ES-I3 (cell line): ENCODE results near the gene CACNA1S.

Experiments used
- H3K36me3 ChIP-seq: 2 replicates; pipeline ENCODE4 v1.6.1; 2013; ENCODE audit warnings: mild to moderate bottlenecking, low read length, control low read depth, moderate library complexity; ENCODE audit not compliant: insufficient read depth
- H3K4me1 ChIP-seq: 2 replicates; pipeline ENCODE4 v1.6.1; 2013; ENCODE audit warnings: mild to moderate bottlenecking, control low read depth, low read length; ENCODE audit not compliant: insufficient read depth
- H3K9ac ChIP-seq: 2 replicates; pipeline ENCODE4 v1.6.1; 2013; ENCODE audit warnings: low read depth, mild to moderate bottlenecking, low read length, moderate library complexity
- H3K9me3 ChIP-seq: 2 replicates; pipeline ENCODE4 v1.6.1; 2013; ENCODE audit warnings: mild to moderate bottlenecking, low read length, moderate library complexity; ENCODE audit not compliant: control insufficient read depth, insufficient read depth

Gene CACNA1S

GRCh38 chr1:201021630-201022492 is 90.4 kb downstream of the CACNA1S start:
- Histone ChIP-seq H3K4me1 (peaks cover 30% of the 10 kb centered on the region), H3K9me3 (no peaks in the 10 kb centered on the region), H3K9ac (peak overlapping the region; percentile 64; the same call in 1 of the 2 replicates), H3K36me3 (no peaks in the 10 kb centered on the region)

GRCh38 chr1:201020721-201021629 is 91.3 kb downstream of the CACNA1S start:
- H3K36me3 ChIP-seq: no peaks in the 10 kb centered on the region
- H3K4me1 ChIP-seq: peaks cover 30% of the 10 kb centered on the region
- no peak overlapping the region for H3K9ac ChIP-seq
- no peaks in the 10 kb centered on the region for H3K9me3 ChIP-seq

GRCh38 chr1:201020040-201020591 is 92.1 kb downstream of the CACNA1S start:
- H3K9ac ChIP-seq: no peak overlapping the region
- no peaks in the 10 kb centered on the region for H3K9me3 ChIP-seq
- peaks cover 25% of the 10 kb centered on the region for H3K4me1 ChIP-seq
- no peaks in the 10 kb centered on the region for H3K36me3 ChIP-seq

GRCh38 chr1:201019321-201019977 is 92.8 kb downstream of the CACNA1S start:
- H3K9ac ChIP-seq: no peak overlapping the region
- H3K4me1 ChIP-seq: peaks cover 27% of the 10 kb centered on the region
- H3K36me3 ChIP-seq: no peaks in the 10 kb centered on the region
- no peaks in the 10 kb centered on the region for H3K9me3 ChIP-seq

- Histone ChIP-seq H3K9me3 (no peaks in the 10 kb centered on the region), H3K9ac (no peak overlapping the region), H3K4me1 (peaks cover 31% of the 10 kb centered on the region), H3K36me3 (no peaks in the 10 kb centered on the region)
Observed at GRCh38 chr1:201017828-201018163, 94.4 kb downstream of the CACNA1S start.

GRCh38 chr1:201016943-201017827 is 95.0 kb downstream of the CACNA1S start:
- H3K36me3 ChIP-seq: no peaks in the 10 kb centered on the region
- H3K9ac ChIP-seq: no peak overlapping the region
- no peaks in the 10 kb centered on the region for H3K9me3 ChIP-seq
- peaks cover 31% of the 10 kb centered on the region for H3K4me1 ChIP-seq

- peaks cover 27% of the 10 kb centered on the region for H3K4me1 ChIP-seq
- H3K9ac ChIP-seq: no peak overlapping the region
- no peaks in the 10 kb centered on the region for H3K36me3 ChIP-seq
- H3K9me3 ChIP-seq: no peaks in the 10 kb centered on the region
Observed at GRCh38 chr1:201016211-201016651, 96.0 kb downstream of the CACNA1S start.

GRCh38 chr1:201015551-201016091 is 96.6 kb downstream of the CACNA1S start:
- H3K4me1 ChIP-seq: peaks cover 23% of the 10 kb centered on the region

GRCh38 chr1:201014816-201015200 is 97.4 kb downstream of the CACNA1S start:
- H3K9ac ChIP-seq: no peak overlapping the region

More at GRCh38 chr1:201015551-201016091, 96.6 kb downstream of the CACNA1S start:
- Histone ChIP-seq H3K36me3 (no peaks in the 10 kb centered on the region), H3K9ac (no peak overlapping the region), H3K9me3 (no peaks in the 10 kb centered on the region)

GRCh38 chr1:201013991-201014815 is 98.0 kb downstream of the CACNA1S start:
- Histone ChIP-seq H3K4me1 (peaks cover 14% of the 10 kb centered on the region), H3K9me3 (no peaks in the 10 kb centered on the region), H3K9ac (peak overlapping the region; percentile 42), H3K36me3 (no peaks in the 10 kb centered on the region)

More at GRCh38 chr1:201014816-201015200, 97.4 kb downstream of the CACNA1S start:
- Histone ChIP-seq H3K9me3 (no peaks in the 10 kb centered on the region), H3K4me1 (peaks cover 20% of the 10 kb centered on the region), H3K36me3 (no peaks in the 10 kb centered on the region)

- Histone ChIP-seq H3K9ac (no peak overlapping the region), H3K9me3 (no peaks in the 10 kb centered on the region), H3K4me1 (peaks cover 13% of the 10 kb centered on the region), H3K36me3 (no peaks in the 10 kb centered on the region)
Observed at GRCh38 chr1:201013031-201013485, 99.2 kb downstream of the CACNA1S start.

- no peak overlapping the region for H3K9ac ChIP-seq
- H3K9me3 ChIP-seq: no peaks in the 10 kb centered on the region
- H3K4me1 ChIP-seq: peaks cover 13% of the 10 kb centered on the region
- no peaks in the 10 kb centered on the region for H3K36me3 ChIP-seq
Observed at GRCh38 chr1:201011616-201012015, 100.6 kb downstream of the CACNA1S start.
